IPS-11a (cell line): ENCODE measurements around the gene AGPAT3.

Experiments used
- H3K4me3 ChIP-seq: one replicate; pipeline ENCODE4 v1.5.1; 2013; ENCODE audit warnings: low read depth, low read length, control low read depth

AGPAT3 gene

GRCh38 chr21:43861706-43862105 is 3.3 kb upstream of the AGPAT3 start:
- H3K4me3 ChIP-seq: no peak overlapping the region

GRCh38 chr21:43864313-43864961 is 586 bp upstream of the AGPAT3 start:
- H3K4me3 ChIP-seq: peak overlapping the region; percentile 48

GRCh38 chr21:43865540-43866259 is 677 bp downstream of the AGPAT3 start:
- peak overlapping the region; percentile 45 for H3K4me3 ChIP-seq

- H3K4me3 ChIP-seq: no peak overlapping the region
Observed at GRCh38 chr21:43866260-43866629, 1.2 kb downstream of the AGPAT3 start.

DNA sequence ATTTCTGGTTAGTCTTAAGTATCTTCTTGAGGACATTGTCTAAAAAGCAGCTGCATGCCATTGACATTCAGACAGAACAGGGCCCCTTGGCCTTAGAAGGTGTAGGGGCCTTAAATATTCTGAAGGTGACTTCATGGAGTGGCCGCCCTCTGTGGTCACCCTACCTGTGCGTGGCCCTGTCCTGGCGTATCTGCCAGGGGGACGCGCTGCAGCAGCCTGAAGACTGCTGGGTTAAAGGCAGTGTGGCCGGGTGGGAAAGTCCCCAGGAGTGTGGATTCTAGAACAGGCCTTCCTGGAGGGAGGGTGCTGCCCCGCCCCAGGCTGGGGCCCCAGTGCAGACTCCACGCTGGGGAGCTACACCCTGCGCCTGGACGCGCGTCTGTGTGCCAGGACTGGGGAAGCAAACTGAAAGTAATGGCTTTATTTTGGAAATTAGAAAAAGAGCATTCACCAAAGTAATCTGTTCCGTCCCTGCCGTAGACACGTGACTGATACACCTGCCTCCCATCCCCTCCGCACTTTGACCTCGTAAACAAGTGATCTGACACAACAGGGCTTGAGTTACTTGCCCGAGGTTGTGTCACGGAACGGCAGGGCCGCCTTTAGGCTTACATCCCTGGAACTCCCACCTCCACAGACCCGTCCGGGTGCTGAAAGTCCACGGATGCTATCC is 1.8 kb downstream of the AGPAT3 start:
- no peak overlapping the region for H3K4me3 ChIP-seq

DNA sequence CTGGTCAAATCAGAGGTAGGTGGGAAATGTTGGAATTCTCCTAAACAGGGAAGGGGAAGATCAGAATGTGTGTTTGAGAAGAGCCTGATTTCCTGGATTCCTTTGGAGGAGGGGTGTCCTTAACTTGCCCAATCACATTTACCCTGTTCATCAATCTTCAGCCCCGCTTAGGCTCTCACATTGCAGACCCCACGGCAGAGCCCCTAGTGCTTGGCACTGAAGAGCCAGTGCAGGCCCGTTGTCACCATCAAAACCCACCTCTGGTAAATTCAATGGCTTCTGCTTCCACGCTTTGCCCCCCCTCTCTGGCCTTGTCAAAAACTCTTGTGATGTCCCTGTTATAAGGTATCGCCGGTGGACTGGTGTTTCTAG is 2.3 kb downstream of the AGPAT3 start:
- no peak overlapping the region for H3K4me3 ChIP-seq

- no peak overlapping the region for H3K4me3 ChIP-seq
Observed at GRCh38 chr21:43867948-43868347, 2.9 kb downstream of the AGPAT3 start.

GRCh38 chr21:43868461-43868860 is 3.4 kb downstream of the AGPAT3 start:
- H3K4me3 ChIP-seq: no peak overlapping the region

- H3K4me3 ChIP-seq: no peak overlapping the region
Observed at GRCh38 chr21:43869486-43870325, 4.7 kb downstream of the AGPAT3 start.

- no peak overlapping the region for H3K4me3 ChIP-seq
Observed at GRCh38 chr21:43871487-43871886, 6.5 kb downstream of the AGPAT3 start.

DNA sequence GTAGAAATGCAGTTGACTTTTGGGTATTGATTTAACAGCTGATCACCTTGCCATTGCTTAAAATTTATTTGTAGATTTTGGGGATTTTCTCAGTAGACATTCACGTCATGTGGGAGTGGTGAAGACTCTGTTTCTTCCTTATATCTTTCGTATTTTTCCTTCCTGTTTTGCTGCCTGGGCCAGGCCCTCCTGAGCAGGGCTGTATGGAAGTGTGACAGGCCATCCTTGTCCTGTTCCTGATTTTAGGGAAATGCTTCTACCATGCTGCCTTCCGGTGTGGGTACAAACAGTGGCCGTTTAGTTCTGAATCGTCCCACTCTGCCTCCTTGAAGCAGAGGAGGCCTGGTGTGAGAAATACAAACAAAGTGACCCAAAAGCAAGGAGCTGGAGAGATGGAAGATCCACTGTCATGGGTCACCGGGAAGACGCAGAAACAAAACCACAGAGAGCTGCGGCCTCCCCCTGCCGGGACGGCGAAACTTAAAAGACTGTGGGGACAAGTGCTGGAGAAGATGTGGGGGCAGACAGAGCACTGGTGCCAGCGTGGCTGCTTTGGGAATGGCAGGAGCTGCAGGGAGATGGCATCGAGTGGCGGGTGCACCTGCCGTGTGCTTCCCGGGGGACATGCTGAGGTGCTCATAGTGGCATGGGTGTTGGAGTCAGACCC is 7.6 kb downstream of the AGPAT3 start:
- H3K4me3 ChIP-seq: no peak overlapping the region

- no peak overlapping the region for H3K4me3 ChIP-seq
Observed at GRCh38 chr21:43873673-43874072, 8.7 kb downstream of the AGPAT3 start.

DNA sequence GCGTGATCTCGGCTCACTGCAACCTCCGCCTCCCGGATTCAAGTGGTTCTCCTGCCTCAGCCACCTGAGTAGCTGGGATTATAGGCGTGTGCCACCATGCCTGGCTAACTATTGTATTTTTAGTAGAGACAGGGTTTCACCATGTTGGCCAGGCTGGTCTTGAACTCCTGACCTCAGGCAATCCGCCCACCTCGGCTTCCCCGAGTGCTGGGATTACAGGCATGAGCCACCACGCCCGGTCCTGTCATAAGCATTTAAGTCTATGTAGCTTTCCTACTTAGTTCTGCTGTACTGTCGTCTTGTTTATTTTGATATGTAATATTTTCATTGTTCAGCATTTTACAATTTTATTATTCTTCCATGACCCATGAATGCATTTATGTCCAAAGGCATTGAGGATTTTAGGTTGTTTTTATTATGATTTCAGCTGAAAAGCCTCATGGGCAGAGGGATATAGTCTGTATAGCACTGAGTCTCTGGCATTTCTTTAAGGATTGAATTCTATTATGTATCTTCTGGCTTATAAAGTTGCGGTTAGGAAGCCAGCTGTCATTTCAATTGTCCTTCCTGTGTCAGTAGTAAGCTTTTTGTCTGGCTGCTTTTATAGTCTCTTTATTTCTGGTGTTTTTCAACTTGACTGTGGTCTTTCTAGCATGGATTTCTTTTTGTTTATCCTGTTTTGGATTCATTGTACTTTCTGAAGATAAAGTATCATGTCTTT is 9.2 kb downstream of the AGPAT3 start:
- no peak overlapping the region for H3K4me3 ChIP-seq

- H3K4me3 ChIP-seq: no peak overlapping the region
Observed at GRCh38 chr21:43876605-43877004, 11.6 kb downstream of the AGPAT3 start.

DNA sequence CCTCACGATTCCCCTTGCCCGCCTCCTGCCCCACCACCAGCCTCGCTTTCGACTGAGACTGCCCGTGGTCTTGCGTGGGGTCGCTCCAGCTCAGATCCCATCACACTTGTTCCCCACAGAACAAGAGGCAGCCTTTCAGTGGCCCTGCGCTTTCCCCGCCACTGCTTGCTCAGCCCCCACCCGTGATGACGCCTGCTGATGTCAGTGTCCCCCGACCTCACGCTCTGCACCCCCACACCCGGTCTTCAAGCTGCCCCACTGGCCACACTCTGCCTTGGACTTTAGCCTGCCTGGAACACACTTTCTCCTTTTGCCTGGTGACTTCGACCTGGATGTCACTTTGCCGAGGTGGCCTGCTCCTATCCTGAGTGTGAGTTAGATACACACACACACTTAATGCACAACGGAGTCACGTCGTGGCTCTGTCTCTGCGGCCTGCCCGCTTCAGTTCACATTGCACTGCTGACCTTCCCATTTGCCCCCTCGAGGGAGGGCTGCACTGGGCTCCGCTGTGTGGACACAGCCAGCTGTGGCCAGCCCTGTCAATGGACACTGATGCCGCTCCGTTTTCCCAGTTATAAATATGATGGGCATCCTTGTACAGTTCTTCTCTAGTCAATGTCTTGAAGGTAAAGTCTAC is 13.0 kb downstream of the AGPAT3 start:
- no peak overlapping the region for H3K4me3 ChIP-seq

DNA sequence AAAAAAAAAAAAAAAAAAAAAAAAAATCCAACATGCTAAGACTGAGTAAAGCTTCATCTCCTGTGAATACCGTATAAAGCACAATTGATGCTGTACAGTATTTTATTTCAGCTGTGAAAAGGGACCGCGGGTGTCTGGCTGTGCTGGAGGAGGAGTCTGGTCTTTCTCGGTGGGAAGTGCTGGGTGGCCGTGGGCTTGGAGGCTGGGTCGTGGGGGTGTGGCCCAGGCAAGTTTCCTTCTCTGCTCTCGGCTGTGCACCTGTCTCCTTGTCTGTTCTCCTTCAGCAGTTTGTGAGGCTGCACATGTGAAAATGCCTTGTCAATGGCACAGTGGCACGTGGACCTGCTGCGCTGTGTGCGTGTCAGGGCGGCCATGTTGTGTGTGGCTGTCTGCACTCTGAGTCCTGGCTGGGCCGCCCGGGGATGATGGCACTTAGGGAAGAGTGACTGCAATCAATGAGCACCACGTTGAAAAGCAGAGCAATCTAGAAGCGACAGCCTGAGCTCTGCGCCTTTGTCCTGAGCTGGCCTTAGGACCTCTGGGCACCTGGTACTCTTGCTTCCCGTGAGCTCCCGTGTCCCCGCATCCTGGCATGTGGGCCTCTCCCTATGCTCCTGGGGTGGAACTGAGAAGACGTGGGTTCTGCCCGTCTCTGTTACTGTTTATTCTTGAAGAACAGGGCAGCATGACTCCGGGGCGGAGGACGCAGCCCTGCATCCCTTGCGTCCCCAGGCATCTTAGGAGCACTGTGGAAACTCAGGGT is 14.5 kb downstream of the AGPAT3 start:
- H3K4me3 ChIP-seq: no peak overlapping the region

- no peak overlapping the region for H3K4me3 ChIP-seq
Observed at GRCh38 chr21:43880111-43880985, 15.3 kb downstream of the AGPAT3 start.

- no peak overlapping the region for H3K4me3 ChIP-seq
Observed at GRCh38 chr21:43881283-43881682, 16.3 kb downstream of the AGPAT3 start.
